GM12872 (cell line): ENCODE results near the gene AKAP7.

ENCODE experiments used
- TF ChIP-seq, protein P1 (sequence below): IDR thresholded peaks from 3 replicates; pipeline ENCODE4 v1.5.1; 2011; ENCODE audit warnings: low read depth, mild to moderate bottlenecking, low read length, moderate library complexity; ENCODE audit not compliant: insufficient read depth

The AKAP7 gene

DNA sequence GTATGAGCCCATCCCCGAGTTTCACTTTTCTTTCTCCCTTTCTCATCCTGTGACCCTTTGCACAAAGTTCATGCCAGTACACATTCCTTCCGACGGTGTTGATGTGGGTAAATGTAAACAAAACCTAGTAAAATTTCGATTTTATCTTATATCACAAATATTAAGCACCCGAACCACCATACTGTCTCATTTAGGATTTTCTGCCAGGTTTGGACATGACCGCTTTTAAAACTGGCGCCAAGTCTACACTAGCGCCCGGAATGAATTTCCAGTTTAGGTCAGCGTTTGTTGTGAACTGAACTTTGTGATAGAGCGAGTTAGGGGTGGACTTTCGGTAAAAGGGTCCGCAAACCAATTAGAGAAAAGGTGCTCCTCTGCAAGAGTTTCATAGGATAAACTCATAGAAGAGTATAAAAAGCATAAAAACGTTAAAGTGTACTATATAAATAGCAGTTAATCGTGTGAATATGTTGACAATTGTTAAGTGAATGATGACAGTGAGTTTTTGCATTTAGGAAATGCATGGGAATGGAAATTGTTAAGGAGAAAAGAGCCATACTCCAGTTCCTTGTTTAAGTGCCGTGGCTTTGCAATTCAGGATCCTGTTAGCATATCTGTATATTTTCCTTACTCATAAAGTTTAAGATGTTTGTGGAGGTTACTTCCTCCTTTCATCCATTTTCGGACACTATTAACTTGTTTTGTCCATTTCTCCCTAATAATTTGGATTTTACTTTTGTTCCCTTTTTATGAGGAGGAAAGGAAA lies 937 bp downstream of the AKAP7 start:
- TF ChIP-seq, protein P1, sequence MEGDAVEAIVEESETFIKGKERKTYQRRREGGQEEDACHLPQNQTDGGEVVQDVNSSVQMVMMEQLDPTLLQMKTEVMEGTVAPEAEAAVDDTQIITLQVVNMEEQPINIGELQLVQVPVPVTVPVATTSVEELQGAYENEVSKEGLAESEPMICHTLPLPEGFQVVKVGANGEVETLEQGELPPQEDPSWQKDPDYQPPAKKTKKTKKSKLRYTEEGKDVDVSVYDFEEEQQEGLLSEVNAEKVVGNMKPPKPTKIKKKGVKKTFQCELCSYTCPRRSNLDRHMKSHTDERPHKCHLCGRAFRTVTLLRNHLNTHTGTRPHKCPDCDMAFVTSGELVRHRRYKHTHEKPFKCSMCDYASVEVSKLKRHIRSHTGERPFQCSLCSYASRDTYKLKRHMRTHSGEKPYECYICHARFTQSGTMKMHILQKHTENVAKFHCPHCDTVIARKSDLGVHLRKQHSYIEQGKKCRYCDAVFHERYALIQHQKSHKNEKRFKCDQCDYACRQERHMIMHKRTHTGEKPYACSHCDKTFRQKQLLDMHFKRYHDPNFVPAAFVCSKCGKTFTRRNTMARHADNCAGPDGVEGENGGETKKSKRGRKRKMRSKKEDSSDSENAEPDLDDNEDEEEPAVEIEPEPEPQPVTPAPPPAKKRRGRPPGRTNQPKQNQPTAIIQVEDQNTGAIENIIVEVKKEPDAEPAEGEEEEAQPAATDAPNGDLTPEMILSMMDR, result no peak

DNA sequence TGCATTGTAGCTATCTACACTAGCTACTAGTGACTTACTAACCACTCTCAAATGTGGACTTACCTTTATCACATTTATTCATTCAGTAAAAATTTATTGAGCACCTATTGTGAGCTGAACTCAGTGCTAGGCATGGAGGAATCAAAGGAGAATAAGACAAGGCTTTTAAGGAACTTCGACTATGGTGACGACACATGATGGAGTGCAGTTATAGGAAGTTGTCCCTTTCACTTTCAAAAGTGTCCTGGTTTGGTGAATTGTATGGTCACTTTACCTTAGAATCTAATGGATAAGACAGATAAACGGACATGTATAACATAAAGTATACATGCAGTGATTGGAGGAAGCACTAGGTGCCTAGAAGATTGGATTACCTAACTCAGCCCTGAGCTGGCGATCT lies 4.3 kb downstream of the AKAP7 start:
- TF ChIP-seq, protein P1, result no peak

DNA sequence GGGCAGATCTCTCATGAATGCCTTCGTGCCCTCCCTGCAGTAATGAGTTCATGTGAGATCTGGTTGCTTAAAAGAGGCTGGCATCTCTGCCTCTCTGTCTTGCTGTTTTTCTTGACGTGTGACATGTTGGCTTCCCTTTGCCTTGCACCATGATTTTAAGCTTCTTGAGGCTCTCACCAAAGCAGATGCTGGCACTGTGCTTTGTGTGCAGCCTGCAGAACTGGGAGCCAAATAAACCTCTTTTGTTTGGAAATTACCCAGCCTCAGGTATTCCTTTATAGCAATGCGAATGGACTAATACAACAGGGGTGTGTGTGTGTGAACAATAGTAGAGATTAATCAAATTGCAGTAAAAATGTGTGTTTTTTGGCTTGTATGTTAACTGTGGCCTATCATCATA lies 8.1 kb downstream of the AKAP7 start:
- TF ChIP-seq, protein P1, result no peak

DNA sequence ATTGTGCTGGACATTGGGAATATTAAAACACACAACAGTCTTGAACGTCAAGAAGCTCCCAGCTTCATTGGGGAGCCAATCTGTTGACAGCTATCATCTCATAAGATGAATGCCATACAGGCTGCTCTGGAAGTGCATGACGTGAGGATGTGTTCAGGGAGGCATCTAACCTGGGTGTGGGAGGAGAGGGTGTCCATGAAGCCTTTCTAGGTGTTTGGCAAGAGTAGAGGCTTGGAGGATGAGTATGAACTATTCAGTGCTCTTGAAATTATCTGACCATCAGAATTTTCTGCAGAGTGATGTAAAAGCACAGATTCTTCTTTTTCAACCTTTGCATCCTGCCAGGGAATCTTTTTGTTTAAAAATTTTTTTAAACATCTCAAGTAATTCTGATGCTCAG lies 11.6 kb downstream of the AKAP7 start:
- TF ChIP-seq, protein P1, result no peak

DNA sequence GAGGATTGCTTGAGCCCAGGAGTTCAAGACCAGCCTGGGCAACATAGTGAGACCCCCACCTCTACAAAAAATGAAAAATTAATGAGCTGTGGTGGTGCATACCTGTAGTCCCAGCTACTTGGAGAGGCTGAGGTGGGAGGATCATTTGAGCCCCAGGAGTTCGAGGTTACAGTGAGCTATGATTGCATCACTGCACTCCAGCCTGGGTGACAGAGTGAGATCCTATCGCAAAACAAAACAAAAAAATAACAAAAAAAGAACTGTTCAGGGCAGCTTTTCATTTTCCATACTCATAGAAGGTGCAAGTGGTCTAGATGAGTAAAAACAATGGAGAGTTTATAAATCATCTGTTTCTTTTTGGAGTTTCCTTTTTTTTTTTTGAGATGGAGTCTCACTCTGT lies 21.1 kb downstream of the AKAP7 start:
- TF ChIP-seq, protein P1, result no peak

DNA sequence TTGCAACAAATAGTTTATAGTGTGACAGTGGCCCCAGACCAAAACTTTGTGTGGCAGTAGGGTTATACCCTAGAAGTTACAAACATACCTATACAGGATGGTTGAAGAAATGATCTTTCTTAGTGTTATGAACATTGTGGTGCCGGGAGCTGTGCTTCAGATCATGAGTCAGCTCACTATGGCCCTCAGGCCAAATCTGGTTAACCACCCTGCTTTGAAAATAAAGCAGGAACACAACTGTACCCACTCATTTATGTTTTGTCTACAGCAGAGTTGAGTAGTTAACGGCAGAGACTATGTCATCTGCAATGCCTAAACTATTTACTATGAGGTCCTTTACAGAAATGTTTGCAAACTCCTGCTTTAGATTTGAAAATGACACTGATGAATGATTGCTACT lies 24.3 kb downstream of the AKAP7 start:
- TF ChIP-seq, protein P1, result no peak

DNA sequence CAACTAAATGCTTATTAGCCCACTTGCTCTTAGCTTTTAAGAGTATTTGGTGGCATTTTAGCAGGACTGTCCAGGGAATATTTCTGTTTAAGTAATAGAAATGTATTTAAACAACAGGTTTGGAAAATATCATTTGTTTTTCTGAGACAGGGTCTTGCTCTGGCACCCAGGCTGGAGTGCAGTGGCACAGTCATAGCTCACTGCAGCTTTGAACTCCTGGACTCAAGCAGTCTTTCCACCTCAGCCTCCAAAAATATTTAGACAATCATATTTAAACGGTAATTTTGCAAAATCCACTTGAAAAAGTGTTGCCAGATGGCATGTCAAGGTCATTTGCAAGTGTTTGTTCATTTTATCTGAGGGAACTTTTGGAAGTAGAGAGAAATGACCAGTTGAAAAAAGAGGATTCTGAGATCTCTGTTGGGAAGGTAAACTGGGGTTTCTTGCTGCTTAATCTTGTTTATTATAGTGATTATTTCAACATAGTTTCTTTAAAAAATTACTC lies 25.0 kb downstream of the AKAP7 start:
- TF ChIP-seq, protein P1, result no peak
